HG02885 (cell line): ENCODE results near the gene MUCL3.
"Not testable (repeated sequence)": the region's sequence is repeated elsewhere in the genome, so short reads cannot be mapped to it uniquely, and the experiment has no call there.

ENCODE experiments used
- ATAC-seq: cut with Tn5 transposase; IDR thresholded peaks from one replicate; pipeline ENCODE4 v1.9.1; 2021; ENCODE audit warnings: mild to moderate bottlenecking; ENCODE audit not compliant: unreplicated experiment, poor library complexity

The MUCL3 gene

DNA sequence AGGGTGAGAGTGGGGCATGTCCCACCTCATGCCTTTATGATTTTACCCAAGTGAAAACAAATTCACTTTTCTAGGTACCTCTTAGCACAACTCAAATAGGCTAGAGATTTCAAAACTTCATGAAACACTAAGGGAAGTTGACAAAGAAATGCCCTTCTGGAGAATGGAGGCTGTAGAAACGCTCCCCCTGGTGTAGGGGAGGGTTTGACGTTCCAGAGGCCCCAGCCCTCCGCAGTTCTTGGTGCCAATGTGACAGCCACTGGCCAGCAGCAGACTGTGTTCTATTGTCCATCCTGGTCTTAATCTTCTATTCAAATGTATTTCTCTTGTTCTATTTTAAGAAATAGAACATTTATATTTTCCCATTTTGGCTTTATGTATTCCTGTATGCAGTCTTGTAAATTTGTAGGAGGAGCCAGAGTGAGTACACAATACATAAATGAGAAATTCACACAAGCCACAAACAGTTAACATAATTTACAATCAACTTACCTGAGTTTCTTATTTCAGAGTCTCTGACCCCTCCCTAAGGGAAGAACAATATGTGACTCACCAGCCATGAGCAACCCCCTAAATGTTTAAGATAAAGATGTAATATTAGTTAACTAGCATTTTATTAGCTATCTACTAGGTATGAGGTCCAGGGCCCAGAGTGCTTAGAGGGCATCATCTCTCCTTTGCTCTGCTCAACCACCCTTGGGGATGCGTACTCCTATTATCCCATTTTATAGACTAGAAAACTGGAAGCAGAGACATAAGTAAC lies 33.9 kb downstream of the MUCL3 start:
- no peak for ATAC-seq

DNA sequence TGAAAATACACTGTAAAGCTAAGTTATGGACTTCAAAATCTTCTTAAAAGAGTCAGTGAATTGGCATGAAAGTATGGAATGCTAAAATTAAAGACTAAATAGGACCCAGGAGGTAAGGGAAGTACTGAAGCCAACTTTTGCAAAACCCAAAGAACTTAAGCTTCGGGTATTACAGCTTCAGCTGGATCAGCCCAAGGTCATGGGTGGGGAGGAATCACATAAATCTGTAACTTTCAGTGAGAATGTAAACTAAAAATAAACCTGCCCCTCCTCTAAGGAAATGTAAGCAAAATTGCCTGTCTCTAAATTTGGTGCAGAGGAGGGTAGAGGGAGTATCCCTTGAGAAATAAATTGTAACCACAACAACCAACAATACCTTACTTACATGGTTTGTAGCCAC lies 38.4 kb downstream of the MUCL3 start:
- no peak for ATAC-seq

DNA sequence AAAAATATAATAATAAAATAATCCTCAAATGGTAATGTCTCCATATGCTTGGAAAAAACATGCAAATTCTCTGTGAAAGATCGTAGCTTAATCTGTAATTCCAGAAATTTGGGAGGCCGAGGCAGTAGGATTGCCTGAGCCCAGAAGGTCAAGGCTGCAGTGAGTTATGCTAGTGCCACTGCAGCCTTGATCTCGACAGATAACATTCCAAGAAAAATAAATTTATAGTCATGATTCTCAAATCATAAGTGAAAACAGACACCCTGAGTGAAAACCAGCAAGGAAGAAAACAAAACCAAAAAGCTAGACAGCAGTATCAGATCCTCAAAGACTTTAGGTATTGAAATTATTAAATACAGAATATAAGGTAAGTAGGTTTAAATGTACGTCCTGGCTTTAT lies 38.9 kb downstream of the MUCL3 start:
- ATAC-seq: no peak

GRCh38 chr6:30981942-30982772 lies 41.4 kb downstream of the MUCL3 start:
- ATAC-seq: no peak

- ATAC-seq: no peak
Measured at GRCh38 chr6:30983439-30983838, 42.7 kb downstream of the MUCL3 start, which contains the start of gene MUC21. TSS of gene MUC21 (plus strand) at chr6:30983718. CDS start at chr6:30983959, 241 bp downstream.

- no peak for ATAC-seq
Measured at GRCh38 chr6:30985490-30985889, 44.7 kb downstream of the MUCL3 start.

DNA sequence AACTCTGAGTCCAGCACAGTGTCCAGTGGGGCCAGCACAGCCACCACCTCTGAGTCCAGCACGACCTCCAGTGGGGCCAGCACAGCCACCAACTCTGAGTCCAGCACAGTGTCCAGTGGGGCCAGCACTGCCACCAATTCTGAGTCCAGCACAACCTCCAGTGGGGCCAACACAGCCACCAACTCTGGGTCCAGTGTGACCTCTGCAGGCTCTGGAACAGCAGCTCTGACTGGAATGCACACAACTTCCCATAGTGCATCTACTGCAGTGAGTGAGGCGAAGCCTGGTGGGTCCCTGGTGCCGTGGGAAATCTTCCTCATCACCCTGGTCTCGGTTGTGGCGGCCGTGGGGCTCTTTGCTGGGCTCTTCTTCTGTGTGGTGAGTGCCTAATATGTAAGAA lies 46.5 kb downstream of the MUCL3 start:
- no peak for ATAC-seq

- ATAC-seq: no peak
Measured at GRCh38 chr6:30988209-30988825, 47.5 kb downstream of the MUCL3 start.

- ATAC-seq: no peak
Measured at GRCh38 chr6:30990422-30991086, 49.8 kb downstream of the MUCL3 start.

DNA sequence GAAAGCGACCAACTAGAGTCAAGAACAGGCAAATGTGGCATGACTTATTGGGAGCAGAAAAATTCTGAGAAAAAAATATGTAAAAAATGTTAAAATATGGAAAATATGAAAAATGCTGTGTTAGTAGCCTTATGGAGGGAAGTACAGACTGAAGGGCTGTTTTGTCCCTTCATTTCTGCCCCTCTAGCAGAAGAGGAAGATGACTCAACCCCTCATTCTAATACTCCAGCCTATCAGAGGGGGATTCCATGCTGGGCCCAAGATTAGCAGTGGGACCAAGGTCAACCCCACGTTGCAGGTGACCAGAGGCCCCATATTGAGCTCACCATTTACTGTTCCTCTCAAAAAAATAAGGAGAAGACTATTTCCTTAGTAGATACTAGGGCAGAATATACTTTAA lies 51.1 kb downstream of the MUCL3 start:
- no peak for ATAC-seq

- ATAC-seq: no peak
Measured at GRCh38 chr6:30997301-30997700, 56.5 kb downstream of the MUCL3 start.

DNA sequence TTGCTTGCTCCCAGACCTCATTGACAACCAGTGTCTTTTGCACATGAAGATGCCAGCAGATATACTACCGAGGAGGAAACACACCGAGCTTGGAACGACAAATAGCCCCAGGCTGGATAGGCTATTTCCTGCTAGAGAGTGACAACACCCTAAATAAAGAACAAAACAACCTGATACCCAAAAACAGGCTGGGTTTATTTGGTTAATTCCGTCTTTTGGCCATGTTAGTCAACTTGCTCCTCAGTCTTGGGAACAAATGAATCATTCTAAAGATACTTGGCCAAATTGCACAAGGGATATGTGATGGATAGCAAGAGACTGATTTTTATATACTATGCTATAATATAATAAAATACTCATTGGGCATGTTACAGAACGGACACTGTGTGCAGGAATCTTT lies 58.0 kb downstream of the MUCL3 start:
- no peak for ATAC-seq

DNA sequence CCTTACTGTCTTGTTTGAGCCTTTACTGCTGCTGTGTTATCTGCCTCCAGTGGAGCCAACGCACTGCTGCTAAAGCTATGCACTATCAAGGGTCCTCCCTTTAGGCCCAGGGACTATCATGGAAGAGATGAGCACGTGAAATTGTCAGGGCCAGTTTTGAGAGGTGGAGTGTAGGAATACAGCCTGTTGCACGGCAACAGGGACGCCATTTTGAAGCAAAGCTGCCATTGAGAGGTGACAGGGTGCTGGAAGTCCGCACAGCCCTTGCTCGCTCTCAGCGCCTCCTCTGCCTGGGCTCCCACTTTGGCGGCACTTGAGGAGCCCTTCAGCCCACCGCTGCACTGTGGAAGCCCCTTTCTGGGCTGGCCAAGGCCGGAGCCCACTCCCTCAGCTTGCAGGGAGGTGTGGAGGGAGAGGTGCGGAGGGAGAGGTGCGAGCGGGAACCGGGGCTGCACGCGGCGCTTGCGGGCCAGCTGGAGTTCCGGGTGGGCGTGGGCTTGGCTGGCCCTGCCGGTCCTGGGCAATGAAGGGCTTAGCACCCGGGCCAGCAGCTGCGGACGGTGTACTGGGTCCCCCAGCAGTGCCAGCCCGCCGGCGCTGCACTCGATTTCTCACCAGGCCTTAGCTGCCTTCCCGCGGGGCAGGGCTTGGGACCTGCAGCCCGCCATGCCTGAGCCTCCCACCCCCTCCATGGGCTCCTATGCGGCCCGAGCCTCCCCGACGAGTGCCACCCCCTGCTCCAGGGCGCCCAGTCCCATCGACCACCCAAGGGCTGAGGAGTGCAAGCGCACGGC lies 59.5 kb downstream of the MUCL3 start:
- not testable (repeated sequence) for ATAC-seq

DNA sequence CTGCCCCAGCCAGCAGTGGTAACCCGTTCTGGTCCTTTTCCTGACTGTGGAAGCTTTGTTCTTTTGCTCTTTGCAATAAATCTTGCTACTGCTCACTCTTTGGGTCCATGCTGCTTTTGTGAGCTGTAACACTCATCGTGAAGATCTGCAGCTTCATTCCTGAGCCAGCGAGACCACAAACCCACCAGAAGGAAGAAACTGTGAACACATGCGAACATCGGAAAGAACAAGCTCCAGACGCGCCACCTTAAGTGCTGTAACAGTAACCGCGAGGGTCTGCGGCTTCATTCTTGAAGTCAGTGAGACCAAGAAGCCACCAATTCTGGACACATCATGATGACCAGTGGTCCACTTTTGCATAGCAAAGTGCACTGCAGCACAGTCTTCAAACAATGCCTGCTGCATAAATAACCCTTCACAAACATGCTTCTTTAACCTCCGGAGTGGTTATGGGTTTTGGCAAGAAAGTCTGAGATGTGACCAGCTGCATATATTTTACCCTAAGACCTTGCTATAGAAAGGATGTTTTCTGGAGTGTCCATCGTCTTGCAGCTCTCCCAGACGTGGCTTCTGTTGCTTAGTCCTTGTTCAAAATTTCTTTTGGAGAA lies 60.6 kb downstream of the MUCL3 start:
- no peak for ATAC-seq

DNA sequence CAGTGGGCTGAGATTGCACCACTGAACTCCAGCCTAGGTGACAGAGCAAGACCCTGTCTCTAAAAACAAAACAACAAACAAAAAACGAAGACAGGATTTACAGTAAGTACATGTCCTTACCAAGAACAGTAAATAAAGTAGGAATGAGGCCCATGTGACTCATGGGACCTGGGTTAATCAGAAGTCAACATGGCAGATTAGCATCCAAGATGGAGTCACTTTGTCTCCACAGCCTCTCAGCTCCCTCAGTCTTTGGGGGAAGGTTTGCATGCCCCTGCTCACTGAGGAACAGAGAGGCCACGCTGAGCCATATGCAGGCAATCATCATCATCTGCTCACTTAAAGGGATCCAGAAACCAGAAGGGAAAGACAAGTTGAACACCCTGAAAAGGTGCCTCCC lies 61.7 kb downstream of the MUCL3 start:
- no peak for ATAC-seq
